HL-60 (cell line): ENCODE results near the gene SRCAP.

Source experiments
- DNase-seq, 2 experiments: peaks; one replicate each; pipeline ENCODE4 v3.0.0-alpha.2; 2010 to 2020; ENCODE audit warnings: low read depth in 1 of 2, low spot score in 1 of 2
- H3K27ac ChIP-seq: fragments of 250-450 bp; sonication (Bioruptor Pico); replicated peaks from 2 replicates; pipeline ENCODE4 v1.5.1; 2020; ENCODE audit warnings: mild to moderate bottlenecking, moderate library complexity
- H3K27me3 ChIP-seq: fragments of 250-450 bp; sonication (Bioruptor Pico); 2 replicates; pipeline ENCODE4 v1.5.1; 2021; ENCODE audit warnings: mild to moderate bottlenecking, moderate library complexity; ENCODE audit not compliant: insufficient read depth, poor library complexity, severe bottlenecking
- H3K4me3 ChIP-seq: replicated peaks from 2 replicates; pipeline ENCODE4 v1.5.1; 2011; ENCODE audit warnings: mild to moderate bottlenecking, control low read depth, low read length; ENCODE audit not compliant: insufficient read depth
- GABPA ChIP-seq: IDR thresholded peaks from 2 replicates; pipeline ENCODE4 v1.6.1; 2012; ENCODE audit warnings: low read depth
- POLR2AphosphoS5 ChIP-seq: IDR thresholded peaks from 2 replicates; pipeline ENCODE4 v1.6.1; 2012; ENCODE audit warnings: low read depth
- SPI1 ChIP-seq: IDR thresholded peaks from 2 replicates; pipeline ENCODE4 v1.6.1; 2012; ENCODE audit warnings: low read depth, mild to moderate bottlenecking, borderline replicate concordance
- TF ChIP-seq, protein P1 (sequence below): IDR thresholded peaks from one replicate; pipeline ENCODE4 v1.5.1; 2011; ENCODE audit warnings: low read length, control low read depth, inconsistent platforms; ENCODE audit not compliant: insufficient read depth
- TF ChIP-seq, protein P2 (sequence below): IDR thresholded peaks from 2 replicates; pipeline ENCODE4 v1.6.1; 2012; ENCODE audit warnings: low read depth; ENCODE audit not compliant: insufficient replicate concordance

SRCAP gene

DNA sequence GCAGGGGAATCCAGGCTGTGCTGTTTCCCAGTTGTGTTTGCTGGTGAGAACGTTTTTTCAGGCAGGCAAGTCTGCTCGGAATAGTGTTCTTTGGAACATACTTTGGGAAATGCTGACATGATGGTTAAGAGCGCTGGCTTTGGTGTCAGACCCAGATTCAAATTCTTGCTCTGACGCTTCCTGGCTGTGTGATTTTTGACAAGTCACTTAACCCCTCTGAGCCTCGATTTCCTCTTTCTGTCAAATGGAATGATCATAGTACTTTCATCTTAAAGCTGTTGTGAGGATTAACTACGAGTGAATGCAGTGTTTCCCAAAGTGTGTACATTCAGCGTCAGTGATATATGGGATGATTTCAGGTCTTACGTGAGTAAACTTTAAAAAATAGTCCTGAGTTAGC, 35.9 kb upstream of the SRCAP start:
- Histone ChIP-seq H3K27me3 (no peaks in the 10 kb centered on the region), H3K27ac (no peak overlapping the region), H3K4me3 (no peak overlapping the region)
- no peak for TF ChIP-seq POLR2AphosphoS5
- TF ChIP-seq, protein P1, sequence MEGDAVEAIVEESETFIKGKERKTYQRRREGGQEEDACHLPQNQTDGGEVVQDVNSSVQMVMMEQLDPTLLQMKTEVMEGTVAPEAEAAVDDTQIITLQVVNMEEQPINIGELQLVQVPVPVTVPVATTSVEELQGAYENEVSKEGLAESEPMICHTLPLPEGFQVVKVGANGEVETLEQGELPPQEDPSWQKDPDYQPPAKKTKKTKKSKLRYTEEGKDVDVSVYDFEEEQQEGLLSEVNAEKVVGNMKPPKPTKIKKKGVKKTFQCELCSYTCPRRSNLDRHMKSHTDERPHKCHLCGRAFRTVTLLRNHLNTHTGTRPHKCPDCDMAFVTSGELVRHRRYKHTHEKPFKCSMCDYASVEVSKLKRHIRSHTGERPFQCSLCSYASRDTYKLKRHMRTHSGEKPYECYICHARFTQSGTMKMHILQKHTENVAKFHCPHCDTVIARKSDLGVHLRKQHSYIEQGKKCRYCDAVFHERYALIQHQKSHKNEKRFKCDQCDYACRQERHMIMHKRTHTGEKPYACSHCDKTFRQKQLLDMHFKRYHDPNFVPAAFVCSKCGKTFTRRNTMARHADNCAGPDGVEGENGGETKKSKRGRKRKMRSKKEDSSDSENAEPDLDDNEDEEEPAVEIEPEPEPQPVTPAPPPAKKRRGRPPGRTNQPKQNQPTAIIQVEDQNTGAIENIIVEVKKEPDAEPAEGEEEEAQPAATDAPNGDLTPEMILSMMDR, result no peak
- TF ChIP-seq SPI1, result no peak
- TF ChIP-seq, protein P2, sequence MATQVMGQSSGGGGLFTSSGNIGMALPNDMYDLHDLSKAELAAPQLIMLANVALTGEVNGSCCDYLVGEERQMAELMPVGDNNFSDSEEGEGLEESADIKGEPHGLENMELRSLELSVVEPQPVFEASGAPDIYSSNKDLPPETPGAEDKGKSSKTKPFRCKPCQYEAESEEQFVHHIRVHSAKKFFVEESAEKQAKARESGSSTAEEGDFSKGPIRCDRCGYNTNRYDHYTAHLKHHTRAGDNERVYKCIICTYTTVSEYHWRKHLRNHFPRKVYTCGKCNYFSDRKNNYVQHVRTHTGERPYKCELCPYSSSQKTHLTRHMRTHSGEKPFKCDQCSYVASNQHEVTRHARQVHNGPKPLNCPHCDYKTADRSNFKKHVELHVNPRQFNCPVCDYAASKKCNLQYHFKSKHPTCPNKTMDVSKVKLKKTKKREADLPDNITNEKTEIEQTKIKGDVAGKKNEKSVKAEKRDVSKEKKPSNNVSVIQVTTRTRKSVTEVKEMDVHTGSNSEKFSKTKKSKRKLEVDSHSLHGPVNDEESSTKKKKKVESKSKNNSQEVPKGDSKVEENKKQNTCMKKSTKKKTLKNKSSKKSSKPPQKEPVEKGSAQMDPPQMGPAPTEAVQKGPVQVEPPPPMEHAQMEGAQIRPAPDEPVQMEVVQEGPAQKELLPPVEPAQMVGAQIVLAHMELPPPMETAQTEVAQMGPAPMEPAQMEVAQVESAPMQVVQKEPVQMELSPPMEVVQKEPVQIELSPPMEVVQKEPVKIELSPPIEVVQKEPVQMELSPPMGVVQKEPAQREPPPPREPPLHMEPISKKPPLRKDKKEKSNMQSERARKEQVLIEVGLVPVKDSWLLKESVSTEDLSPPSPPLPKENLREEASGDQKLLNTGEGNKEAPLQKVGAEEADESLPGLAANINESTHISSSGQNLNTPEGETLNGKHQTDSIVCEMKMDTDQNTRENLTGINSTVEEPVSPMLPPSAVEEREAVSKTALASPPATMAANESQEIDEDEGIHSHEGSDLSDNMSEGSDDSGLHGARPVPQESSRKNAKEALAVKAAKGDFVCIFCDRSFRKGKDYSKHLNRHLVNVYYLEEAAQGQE, result no peak
- TF ChIP-seq GABPA, result no peak
- no peak for DNase-seq

DNA sequence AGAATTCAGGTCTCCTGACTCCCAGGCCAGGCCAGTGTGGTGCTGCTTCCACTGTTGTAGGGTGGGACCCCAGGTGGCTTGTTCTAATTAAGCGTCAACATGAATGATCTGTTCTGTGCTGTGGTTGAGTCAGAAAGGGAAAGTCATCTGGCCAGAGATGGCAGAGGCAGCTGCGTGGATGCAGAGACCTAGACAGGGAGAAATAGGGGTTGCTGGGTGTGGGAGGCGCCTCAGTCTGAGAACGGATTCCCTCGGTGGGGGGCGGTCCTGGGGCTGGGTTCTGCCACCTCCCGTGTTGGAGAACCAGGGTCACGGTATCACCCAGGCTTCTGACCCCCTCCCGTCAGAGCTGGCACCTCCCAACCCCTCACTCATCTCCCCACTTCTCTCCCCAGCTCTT, 35.2 kb upstream of the SRCAP start:
- Histone ChIP-seq H3K27ac (no peak overlapping the region), H3K4me3 (no peak overlapping the region), H3K27me3 (no peaks in the 10 kb centered on the region)
- DNase-seq, result no peak
- TF ChIP-seq GABPA (no peak), SPI1 (no peak), POLR2AphosphoS5 (no peak)
- TF ChIP-seq, protein P1, result no peak
- TF ChIP-seq, protein P2, result no peak

- Histone ChIP-seq H3K27ac (no peak overlapping the region), H3K27me3 (no peaks in the 10 kb centered on the region), H3K4me3 (no peak overlapping the region)
- no peak for DNase-seq
- TF ChIP-seq GABPA (no peak), SPI1 (no peak), POLR2AphosphoS5 (no peak)
- TF ChIP-seq, protein P1, result no peak
- TF ChIP-seq, protein P2, result no peak
Measured at GRCh38 chr16:30664616-30665109, 34.3 kb upstream of the SRCAP start.
